Parathyroid adenoma (tissue), 2 donors: ENCODE measurements around the gene DNM3.

Experiments
- H2AFZ ChIP-seq: fragments of 300-600 bp; sonication (generic); one replicate; pipeline ENCODE4 v1.7.0; 2017; ENCODE audit warnings: antibody characterized with exemption, mild to moderate bottlenecking
- H3K27ac ChIP-seq: fragments of 300-600 bp; sonication (generic); one replicate; pipeline ENCODE4 v1.7.0; 2017
- H3K27me3 ChIP-seq: fragments of 300-600 bp; sonication (generic); one replicate; pipeline ENCODE4 v1.7.0; 2017; ENCODE audit warnings: low read length; ENCODE audit not compliant: control insufficient read depth, insufficient read depth
- H3K36me3 ChIP-seq: fragments of 300-600 bp; sonication (generic); one replicate; pipeline ENCODE4 v1.7.0; 2017; ENCODE audit warnings: low read length; ENCODE audit not compliant: control insufficient read depth, insufficient read depth
- H3K4me1 ChIP-seq: fragments of 300-600 bp; sonication (generic); one replicate; pipeline ENCODE4 v1.7.0; 2017; ENCODE audit warnings: control low read depth
- H3K4me2 ChIP-seq: fragments of 300-600 bp; sonication (generic); one replicate; pipeline ENCODE4 v1.7.0; 2017; ENCODE audit warnings: low read length
- H3K4me3 ChIP-seq: fragments of 300-600 bp; sonication (generic); one replicate; pipeline ENCODE4 v1.7.0; 2017; ENCODE audit warnings: low read depth, low read length
- H3K79me2 ChIP-seq: fragments of 300-600 bp; sonication (generic); one replicate; pipeline ENCODE4 v1.7.0; 2017; ENCODE audit warnings: control low read depth
- H3K9ac ChIP-seq: fragments of 300-600 bp; sonication (generic); one replicate; pipeline ENCODE4 v1.7.0; 2017; ENCODE audit warnings: mild to moderate bottlenecking
- H3K9me3 ChIP-seq: fragments of 300-600 bp; sonication (generic); one replicate; pipeline ENCODE4 v1.7.0; 2017; ENCODE audit warnings: low read length; ENCODE audit not compliant: control insufficient read depth
- CTCF ChIP-seq: fragments of 300-600 bp; sonication (generic); IDR thresholded peaks from one replicate; pipeline ENCODE4 v1.7.0; 2017; ENCODE audit warnings: antibody characterized with exemption, mild to moderate bottlenecking
- donor health status: primary hyperparathyroidism.

DNM3 gene

GRCh38 chr1:171890131-171890530 is 48.8 kb downstream of the DNM3 start:
- Histone ChIP-seq H3K4me2 (no peak overlapping the region), H3K27me3 (no peaks in the 10 kb centered on the region), H3K79me2 (no peaks in the 10 kb centered on the region)

GRCh38 chr1:171896936-171897703 is 55.8 kb downstream of the DNM3 start:
- TF ChIP-seq CTCF, result no peak
- no peak overlapping the region for H3K4me3 ChIP-seq
- no peaks in the 10 kb centered on the region for H3K27me3 ChIP-seq
- no peak overlapping the region for H3K4me2 ChIP-seq
- H3K9ac ChIP-seq, result no peak overlapping the region
- no peaks in the 10 kb centered on the region for H3K79me2 ChIP-seq
- no peaks in the 10 kb centered on the region for H3K4me1 ChIP-seq
- H3K9me3 ChIP-seq, result no peaks in the 10 kb centered on the region
- H3K27ac ChIP-seq, result no peak overlapping the region
- H2AFZ ChIP-seq, result no peak overlapping the region
- H3K36me3 ChIP-seq, result no peaks in the 10 kb centered on the region

More at GRCh38 chr1:171890131-171890530, 48.8 kb downstream of the DNM3 start:
- no peak overlapping the region for H3K9ac ChIP-seq
- no peak overlapping the region for H3K4me3 ChIP-seq
- no peaks in the 10 kb centered on the region for H3K9me3 ChIP-seq
- no peaks in the 10 kb centered on the region for H3K36me3 ChIP-seq
- no peak overlapping the region for H2AFZ ChIP-seq
- H3K27ac ChIP-seq, result no peak overlapping the region
- no peaks in the 10 kb centered on the region for H3K4me1 ChIP-seq
- no peak for TF ChIP-seq CTCF

GRCh38 chr1:171898941-171899340 is 57.6 kb downstream of the DNM3 start:
- no peaks in the 10 kb centered on the region for H3K4me1 ChIP-seq
- no peak overlapping the region for H3K4me3 ChIP-seq
- H3K27me3 ChIP-seq, result no peaks in the 10 kb centered on the region
- H3K9me3 ChIP-seq, result no peaks in the 10 kb centered on the region
- no peaks in the 10 kb centered on the region for H3K36me3 ChIP-seq
- H3K9ac ChIP-seq, result no peak overlapping the region
- TF ChIP-seq CTCF, result no peak
- H3K4me2 ChIP-seq, result no peak overlapping the region
- no peak overlapping the region for H3K27ac ChIP-seq
- H2AFZ ChIP-seq, result no peak overlapping the region
- no peaks in the 10 kb centered on the region for H3K79me2 ChIP-seq

- Histone ChIP-seq H3K27me3 (no peaks in the 10 kb centered on the region), H3K9ac (no peak overlapping the region), H2AFZ (no peak overlapping the region), H3K27ac (no peak overlapping the region), H3K9me3 (no peaks in the 10 kb centered on the region), H3K36me3 (no peaks in the 10 kb centered on the region), H3K4me2 (no peak overlapping the region), H3K79me2 (no peaks in the 10 kb centered on the region), H3K4me3 (no peak overlapping the region), H3K4me1 (no peaks in the 10 kb centered on the region)
- TF ChIP-seq CTCF, result no peak
These were observed 58.5 kb downstream of the DNM3 start for GRCh38 chr1:171899838-171900237.

DNA sequence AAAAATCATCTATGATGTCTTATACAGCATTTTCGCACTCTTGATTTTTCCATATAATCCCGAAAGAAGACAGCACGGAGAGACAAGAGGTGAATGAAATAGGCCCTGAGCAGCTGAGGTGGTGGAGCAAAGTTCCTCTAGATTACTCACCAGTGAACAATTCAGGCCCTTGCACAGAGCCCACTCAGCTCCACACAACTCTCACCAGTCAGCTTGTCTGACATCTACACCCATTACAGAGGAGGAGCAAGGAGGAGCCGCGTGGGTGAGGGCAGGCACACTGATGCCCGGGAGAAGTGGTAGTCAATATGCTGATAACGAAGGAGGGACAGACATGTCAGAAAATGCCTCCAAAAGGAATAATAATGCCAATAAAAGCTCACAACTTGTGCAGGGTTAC is 59.9 kb downstream of the DNM3 start:
- H3K27ac ChIP-seq, result no peak overlapping the region
- TF ChIP-seq CTCF, result no peak
- H3K4me1 ChIP-seq, result no peaks in the 10 kb centered on the region

More for the DNA sequence above, 59.9 kb downstream of the DNM3 start:
- Histone ChIP-seq H3K4me3 (no peak overlapping the region), H3K9me3 (no peaks in the 10 kb centered on the region), H2AFZ (no peak overlapping the region), H3K27me3 (no peaks in the 10 kb centered on the region), H3K36me3 (no peaks in the 10 kb centered on the region), H3K9ac (no peak overlapping the region), H3K4me2 (no peak overlapping the region), H3K79me2 (no peaks in the 10 kb centered on the region)
